ENCODE results near the gene PRKCB.

PRKCB gene

DNA sequence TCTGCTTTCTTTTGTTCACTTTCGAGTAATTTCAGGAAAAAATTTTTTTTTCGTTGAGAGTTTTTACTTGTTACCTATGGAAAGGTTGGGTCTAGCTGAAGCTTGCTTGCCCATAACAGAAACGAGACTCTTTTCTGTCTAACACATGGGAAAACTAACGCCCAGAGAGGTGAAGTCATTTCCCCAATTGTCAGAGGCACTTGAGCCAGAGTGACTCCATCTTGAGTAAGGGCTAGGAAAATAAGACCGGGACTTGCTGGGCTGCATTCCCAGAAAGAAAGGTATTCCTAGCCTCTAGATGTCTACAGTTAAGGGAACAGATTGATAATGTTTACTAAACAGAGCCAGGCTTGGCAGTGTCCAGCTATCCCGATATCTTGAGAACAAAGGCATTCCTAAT, 26.8 kb downstream of the PRKCB start:
- in situ Hi-C loops (cut with MboI; ENCODE audit: low sequenced_read_pairs), result no loop called here

DNA sequence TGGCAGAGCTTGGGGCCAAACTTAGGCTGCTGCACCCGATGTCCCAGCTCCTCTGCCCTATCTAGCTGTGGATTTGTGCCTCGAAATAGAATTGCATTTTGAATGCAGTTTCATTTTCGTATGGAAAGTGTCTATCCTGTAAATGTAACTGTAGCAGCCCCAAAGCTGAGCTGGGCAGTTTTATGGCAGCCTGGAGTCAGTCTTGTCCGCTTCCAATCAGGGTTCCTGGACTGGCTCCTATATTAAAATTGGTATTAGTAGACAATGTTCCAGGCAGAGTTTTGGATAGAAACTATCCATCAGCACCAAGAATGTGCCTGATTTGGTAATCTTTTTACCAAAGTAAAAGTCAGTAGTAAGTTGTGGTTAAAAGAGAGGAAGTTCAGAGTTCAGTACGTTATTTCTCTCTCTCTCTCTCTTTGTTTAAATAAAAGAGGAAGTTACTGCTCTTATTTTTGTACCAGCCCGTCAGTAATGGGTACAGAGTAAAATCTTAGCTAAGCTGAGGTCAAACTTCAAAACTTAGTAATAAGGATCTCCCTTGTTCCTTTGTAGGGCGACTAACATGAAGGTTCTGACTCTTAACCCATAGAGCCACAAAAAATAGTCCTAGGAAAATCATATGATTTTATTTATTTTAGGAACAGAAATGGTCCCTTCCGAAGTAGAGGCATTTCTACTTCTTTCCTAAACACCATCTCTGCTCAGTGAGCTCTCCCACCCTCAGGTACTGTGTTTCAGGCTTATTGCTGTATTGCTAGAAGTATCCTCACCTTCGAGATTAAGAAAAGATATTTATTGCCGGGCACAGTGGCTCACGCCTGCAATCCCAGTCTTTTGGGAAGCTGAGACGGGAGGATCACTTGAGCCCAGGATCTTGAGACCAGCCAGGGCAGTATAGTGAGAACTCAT, 28.0 kb downstream of the PRKCB start:
- in situ Hi-C loops (cut with MboI; ENCODE audit: low sequenced_read_pairs), result no loop called here

DNA sequence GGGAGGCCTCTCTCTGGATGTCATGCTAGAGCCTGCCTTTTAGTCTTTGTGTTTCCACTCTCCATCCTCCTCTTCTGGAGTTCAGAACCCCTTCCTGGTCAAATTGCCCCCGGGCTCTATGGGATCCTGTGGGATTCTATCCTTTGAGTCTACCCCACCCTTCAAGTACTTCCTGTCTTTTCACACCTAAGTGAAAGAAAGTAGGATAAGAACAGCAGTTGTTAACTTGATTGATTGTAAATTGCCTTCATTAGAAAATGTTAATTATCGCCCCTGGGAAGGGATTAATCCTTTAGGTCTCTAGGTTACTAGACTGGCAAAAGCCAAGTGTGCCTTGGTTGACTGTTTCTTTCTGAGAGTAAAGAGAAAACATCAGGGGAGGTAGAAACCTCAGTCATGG, 30.1 kb downstream of the PRKCB start:
- in situ Hi-C loops (cut with MboI; ENCODE audit: low sequenced_read_pairs), result no loop called here

DNA sequence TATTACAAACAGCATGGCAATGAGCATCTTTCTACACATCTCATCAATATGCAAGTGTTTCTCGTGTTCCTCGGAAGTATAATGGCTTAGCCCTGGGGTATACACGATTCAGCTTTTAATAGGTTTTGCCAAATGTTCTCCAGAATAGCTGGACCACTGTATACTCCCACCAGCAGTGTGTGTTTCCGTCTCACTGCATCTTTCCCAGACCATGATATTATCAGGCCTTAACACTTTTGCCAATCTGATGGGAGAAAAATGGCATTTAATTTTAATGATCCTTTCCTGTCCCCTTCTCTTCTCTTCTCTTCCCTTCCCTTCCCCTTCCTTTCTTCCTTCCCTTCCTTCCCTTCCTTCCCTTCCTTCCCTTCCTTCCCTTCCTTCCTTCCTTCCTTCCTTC, 30.8 kb downstream of the PRKCB start:
- in situ Hi-C loops (cut with MboI; ENCODE audit: low sequenced_read_pairs), result no loop called here

DNA sequence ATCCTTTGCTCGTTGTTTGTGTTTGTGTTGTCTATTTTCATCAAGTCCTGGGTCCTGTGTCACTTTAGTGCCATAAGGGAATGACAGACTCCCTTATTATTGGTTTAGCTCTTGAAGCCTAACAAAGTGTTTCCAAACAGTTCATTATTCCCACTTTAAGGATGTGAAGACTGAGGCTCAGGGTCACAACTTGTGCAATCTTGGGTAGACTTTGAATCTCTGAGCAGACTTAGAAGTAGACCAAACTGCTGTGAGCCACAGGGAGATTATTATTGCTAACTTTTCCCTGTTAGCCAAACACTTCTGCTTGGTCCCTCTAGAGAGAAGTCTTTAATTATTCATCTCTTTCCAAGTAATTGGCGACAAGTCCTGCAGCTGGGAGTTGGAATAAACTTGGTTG, 31.8 kb downstream of the PRKCB start:
- in situ Hi-C loops (cut with MboI; ENCODE audit: low sequenced_read_pairs), result no loop called here

DNA sequence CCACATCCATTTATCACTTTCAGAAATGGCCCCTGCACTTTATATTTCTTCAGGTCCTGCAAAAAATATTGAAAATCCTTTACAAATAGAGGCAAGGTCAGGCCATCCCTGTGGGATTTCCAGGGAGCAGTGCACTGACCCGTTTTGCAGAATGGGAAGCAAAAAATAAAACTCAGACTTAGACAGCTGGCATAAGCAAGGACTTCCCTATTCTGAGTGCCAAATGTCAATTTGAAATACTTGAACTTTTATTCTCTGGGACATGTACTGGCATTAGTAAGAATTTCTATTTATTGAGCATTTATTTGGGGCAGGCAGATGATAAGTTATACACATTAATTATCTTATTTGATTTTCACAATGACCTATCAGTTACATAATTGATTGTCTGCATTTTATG, 32.4 kb downstream of the PRKCB start:
- in situ Hi-C loops (cut with MboI; ENCODE audit: low sequenced_read_pairs), result no loop called here

DNA sequence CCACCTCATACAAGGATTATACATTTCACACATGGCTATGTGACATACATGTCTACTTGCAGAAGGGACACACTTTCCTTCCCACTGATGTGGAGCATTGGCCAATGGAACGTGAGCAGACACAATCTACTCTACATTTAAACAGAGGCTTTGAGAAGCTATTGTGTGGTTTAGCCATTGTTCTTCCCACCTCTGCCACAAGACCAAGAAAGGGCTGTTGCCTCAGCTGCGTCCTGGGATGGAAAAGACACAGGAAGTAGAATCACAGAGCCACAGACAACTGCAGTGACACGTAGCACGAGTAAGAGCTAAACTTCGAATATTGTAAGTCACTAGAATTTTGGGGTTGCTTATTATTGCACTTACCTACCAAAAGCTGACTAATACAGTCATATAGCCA, 33.3 kb downstream of the PRKCB start:
- in situ Hi-C loops (cut with MboI; ENCODE audit: low sequenced_read_pairs), result no loop called here

DNA sequence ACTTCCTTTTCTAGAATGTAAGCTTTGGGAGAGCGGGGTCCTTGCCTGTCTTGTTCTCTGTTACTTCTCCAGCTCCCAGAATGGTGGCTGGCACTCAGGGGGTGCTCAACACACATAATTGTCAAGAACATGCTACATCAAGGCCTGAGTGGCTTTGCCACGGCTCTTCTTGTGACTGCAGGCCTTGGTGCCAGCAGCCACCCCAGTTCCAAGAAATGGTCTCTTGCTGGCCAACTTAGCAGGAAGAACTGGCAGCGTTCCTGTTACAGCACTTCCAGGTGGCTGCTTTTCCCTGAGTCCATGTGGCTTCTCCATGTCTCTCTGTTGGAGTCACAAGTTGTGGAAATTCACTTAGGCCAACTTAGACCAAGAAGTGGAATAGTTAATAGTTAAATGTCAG, 36.1 kb downstream of the PRKCB start:
- in situ Hi-C loops (cut with MboI; ENCODE audit: low sequenced_read_pairs), result no loop called here

DNA sequence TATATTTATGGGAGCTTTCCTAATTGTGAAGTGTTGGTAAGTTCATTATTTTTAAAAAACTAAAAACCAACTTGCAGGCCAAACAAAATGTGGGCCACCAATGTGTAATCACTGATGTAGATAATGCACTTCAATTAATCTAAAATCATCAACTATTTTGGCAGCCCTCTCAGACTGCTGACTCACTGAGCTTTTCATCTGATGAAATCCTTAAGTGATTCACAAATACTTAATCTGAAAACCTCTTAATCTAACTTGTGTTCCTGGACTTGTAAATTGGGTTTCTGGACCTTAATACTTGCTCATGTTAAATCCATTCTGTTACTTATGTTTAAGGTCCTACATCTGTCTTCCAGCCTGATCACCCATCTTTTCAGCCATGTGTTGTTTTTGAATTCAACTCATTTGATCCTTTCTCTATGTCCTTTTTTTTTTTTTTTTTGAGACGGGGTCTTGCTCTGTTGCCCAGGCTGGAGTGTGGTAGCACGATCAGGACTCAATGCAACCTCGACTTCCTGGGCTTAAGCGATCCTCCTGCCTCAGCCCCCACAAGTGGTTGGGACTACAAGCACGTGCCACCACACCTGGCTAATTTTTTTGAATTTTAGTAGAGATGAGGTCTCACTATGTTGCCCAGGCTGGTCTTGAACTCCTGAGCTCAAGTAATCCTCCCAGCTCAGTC, 39.0 kb downstream of the PRKCB start:
- in situ Hi-C loops (cut with MboI; ENCODE audit: low sequenced_read_pairs), result no loop called here

DNA sequence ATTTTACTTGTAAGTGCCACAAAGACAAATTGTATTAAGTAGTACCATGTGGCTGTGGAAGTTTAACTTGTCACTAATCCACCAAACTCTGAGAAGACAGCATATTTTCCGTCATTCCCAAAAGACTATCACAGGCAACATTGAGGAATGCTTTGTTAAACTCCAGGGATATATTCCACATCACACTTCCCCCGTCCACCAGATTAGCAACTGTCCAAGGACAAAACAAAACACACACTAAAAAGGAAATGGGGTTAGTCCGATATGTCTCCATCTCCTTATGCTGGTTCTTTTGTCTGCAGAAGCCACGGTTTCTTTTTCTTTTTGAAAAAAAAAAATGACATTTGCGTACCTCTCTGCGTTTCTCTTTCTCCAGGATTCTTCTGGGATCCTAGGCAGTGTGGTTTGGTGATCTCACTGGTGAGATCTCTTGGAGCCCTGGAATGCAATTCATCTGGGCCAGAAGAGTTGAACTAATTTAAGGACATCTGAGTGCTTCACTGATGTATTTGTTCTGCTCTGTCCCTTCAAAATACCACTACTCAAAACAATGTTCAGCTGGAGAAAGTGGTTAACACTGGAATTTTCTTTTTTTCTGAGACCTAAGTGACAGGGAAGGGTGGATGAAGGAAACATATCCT, 40.6 kb downstream of the PRKCB start:
- in situ Hi-C loops (cut with MboI; ENCODE audit: low sequenced_read_pairs), result no loop called here

DNA sequence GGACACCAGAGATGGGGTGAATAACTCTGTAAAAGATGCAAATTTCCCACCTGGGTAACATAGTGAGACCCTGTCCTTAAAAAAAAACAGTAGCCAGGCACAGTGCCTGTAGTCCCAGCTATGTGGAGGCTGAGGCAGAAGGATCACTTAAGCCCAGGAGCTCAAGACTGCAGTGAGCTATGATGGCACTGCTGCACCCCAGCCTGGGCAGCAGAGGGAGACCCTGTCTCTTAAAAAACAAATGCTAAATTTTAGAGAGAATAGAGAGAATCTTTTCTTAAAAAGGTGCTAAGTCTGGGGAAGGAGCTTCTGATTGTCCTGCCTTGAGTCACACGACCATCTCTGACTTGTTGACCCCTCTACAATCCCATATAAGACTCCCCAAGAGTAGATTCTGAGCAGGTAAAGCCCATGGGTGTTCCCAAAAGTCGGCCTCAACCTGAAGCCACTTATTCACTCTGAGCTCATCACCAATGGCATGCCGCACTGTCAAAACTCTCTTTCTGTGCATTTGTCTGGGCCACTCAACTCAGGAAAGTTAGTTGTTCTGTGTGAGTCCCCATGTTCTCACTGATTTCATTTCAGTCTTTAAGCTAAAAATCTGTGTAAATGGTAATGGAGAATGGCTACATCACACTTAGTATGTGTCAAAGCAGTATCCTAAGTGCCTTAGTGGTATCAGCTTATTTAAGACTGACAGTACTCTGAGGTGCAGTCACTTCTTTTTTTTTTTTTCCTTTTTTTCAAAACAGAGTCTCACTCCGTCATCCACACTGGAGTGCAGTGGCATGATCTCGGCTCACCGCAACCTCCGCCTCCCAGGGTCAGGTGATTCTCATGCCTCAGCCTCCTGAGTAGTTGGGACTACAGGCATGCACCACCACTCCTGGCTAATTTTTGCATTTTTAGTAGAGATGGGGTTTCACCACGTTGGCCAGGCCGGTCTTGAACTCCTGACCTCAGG, 41.6 kb downstream of the PRKCB start:
- in situ Hi-C loops (cut with MboI; ENCODE audit: low sequenced_read_pairs), result no loop called here

DNA sequence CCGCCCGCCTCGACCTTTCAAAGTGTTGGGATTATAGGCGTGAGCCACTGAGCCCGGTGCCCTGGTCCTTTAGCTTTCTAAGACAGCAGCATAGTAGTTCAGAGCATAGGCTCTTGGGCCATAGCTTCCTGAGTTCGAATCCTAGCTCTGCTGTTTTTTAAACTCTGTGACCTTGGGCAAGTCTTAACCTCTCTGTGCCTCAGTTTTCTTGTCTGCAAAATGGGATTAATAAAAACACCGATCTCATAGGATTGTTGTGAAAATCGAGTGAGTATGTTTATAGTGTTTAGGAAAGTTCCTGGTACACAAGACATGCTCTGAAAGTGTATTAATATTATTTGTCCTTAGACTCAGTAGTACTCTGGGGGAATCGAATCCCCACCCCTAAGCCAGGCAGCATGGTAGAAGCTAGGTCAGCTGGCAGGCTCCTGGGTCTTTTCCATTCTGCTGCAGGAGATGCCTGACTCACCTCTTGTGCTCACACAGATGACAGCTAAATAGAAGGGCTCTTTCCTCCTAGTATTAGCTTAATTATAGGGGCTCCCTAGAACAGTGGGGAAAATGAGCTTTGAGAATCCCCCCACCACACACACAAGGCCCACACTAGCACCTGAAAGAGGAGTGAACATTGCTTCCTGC, 44.1 kb downstream of the PRKCB start:
- in situ Hi-C loops (cut with MboI; ENCODE audit: low sequenced_read_pairs), result no loop called here

DNA sequence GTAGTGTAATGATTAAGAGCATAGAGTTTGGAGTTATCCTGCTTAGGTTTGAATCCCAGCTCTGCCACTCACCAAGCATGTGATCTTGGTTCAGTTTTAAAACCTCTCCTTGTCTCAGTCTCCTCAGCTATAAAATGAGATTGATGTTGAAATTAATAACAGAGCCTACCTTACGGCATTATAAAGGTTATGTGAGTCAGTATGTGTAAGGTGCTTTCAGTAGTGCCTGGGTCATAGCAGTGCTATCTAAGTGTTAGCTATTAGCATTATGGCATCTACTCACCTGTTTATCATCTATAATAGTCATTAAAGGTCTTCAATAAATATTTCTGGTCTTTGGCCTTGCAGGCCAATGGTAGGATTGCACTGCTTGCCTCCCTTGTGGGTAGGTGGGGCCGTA, 53.4 kb downstream of the PRKCB start:
- in situ Hi-C loops (cut with MboI; ENCODE audit: low sequenced_read_pairs), result no loop called here

DNA sequence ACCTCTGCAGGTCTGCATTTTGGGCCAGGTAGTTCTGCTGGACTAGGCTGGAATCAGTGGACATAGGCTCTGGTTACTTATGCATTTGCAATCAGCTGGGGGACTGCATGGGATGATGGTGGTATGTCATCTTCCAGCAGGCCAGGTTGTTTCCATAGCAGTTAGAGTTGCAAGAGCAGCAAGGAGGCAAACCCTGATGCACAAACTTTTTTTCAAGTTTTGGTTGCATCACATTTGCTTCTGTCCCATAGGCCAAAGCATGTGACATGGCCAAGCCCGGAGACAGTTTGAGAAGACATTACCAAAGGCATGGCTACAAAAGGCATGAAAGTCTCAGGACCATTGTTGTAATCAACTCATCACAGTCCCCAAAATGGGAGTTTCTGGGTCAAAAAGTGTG, 58.2 kb downstream of the PRKCB start:
- in situ Hi-C loops (cut with MboI; ENCODE audit: low sequenced_read_pairs), result no loop called here

DNA sequence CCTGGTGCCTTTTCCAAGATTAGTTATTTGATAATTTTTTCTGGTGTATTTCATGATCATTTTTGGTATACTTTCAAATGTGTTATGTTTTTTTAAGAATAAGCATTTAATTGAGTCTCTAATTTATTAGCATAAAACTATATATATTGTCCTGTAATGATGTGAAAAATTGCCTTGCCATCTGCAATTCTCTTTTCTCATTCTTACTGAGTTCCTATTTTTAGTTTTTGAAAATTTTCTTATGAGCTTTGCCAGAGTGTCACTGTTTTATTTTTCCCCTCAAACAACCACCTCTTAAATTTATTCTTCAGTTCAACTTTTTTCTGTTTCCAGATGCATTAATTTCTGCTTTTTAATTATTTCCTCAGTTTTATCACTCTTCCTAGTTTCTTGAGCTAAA, 59.3 kb downstream of the PRKCB start:
- in situ Hi-C loops (cut with MboI; ENCODE audit: low sequenced_read_pairs), result no loop called here

DNA sequence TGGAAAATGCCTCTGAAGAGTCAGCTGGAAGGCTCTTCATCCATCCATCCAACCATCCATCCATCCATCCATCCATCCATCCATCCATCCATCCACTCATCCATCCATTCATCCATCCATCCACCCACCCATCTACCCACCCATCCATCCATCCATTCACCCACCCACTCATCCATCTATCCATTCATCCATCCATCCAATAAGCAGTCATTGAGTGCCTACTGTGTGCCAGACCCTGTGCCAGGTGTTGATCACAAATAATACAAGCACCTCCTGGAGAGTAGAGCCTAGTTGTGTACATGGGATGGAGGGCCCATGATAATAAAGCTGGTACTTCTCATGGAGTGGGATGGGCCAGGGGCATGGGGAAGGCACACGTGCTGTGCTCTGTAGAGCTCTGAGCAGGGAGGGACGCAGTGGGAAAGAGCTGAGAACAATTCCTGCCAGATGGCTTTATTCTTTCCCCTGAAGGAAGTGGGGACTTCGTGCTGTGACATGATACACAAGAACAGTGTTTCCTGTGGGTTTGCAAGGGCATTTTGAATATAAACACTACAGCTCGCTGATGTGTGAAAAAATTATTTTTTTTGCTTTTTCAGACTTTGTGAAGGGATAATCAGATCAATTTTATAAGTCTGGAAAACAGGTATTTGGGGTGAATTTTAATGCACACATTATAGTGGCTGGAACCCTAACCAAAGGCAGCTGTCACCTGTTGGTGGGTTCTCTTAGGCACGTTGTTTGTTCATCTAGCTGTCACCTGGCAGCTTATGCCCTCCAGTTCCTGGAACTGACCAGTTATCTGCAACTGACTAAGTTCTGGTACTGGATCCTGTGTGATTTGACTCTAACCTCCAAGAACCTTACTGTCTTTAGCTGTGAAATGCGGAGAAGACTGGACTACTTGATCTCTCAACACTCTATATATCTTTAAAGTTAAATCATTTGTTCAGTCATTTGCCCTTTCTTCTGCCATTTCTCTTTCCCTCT, 61.3 kb downstream of the PRKCB start:
- in situ Hi-C loops (cut with MboI; ENCODE audit: low sequenced_read_pairs), result no loop called here

DNA sequence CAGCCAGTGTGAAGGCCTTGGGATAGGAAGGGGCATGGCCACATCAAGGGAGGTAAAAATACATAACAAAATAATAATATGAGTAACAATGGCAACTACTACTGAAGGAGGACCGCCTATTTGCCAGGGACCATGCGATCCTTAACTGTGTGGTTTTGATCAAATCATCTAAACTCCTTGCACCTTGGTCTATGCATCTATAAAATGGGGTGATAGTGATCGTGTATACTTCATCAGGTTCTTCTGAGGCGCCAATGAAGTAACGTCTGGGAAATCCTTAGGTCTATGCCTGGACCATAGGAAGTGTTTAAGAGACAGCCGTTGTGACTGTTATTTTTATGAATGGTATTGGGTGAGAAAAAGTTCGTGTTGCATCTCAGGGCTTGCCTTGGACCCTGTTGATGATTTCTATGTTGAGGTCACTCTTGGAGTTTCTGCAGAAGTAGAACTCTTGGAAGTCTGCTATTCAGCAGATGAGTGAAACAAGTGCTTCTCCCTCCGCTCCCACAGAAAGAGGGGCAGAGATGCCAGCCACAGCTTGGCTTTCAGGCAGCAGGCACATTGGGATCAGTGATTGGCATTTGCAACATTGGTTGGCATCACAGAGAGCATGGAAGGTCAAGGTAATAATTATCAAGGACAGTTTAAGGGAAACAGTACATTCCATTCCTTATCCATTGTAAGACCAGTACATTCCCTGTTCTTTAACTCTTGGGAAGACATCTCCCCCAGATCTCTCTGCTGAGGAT, 63.1 kb downstream of the PRKCB start:
- in situ Hi-C loops (cut with MboI; ENCODE audit: low sequenced_read_pairs), result no loop called here

DNA sequence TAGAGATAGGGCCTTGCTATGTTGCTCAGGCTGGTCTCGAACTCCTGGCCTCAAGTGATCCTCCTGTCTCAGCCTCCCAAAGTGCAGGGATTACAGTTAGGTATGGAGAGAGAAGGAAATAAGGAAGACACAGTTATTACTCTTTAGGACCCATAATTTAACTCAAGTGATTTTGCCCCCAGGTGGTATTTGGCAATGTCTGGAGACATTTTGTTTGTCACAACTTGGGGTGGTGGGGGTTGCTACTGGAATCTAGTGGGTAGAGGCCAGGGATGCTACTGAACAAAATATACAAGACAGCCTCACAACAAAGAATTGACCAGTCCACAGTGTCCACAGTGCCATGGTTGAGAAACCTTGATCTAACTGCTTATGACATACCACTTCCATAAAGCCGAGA, 64.1 kb downstream of the PRKCB start:
- in situ Hi-C loops (cut with MboI; ENCODE audit: low sequenced_read_pairs), result no loop called here

Data from HL-60/S4 (cell line).